ENCODE results near the gene GOLGA8B. TPM values are rescaled to one million over a fixed set of nuclear protein-coding genes. Genes with fewer than 3 reads are reported as not detected.
"Not testable (repeated sequence)": the region's sequence is repeated elsewhere in the genome, so short reads cannot be mapped to it uniquely, and the experiment has no call there.

GOLGA8B gene
- total RNA-seq, 4 donors from 2014 or later = 20.3 to 242 (median 71.6) TPM

GRCh38 chr15:34554126-34554525, 29.3 kb downstream of the GOLGA8B start:
- H3K4me1 ChIP-seq; H3K27me3 ChIP-seq; H3K27ac ChIP-seq; H3K4me3 ChIP-seq; intact Hi-C loops (cut with DNase I; ENCODE audit: low total_unique reads); H3K9me3 ChIP-seq; H3K36me3 ChIP-seq; DNase-seq: not testable (repeated sequence)

DNA sequence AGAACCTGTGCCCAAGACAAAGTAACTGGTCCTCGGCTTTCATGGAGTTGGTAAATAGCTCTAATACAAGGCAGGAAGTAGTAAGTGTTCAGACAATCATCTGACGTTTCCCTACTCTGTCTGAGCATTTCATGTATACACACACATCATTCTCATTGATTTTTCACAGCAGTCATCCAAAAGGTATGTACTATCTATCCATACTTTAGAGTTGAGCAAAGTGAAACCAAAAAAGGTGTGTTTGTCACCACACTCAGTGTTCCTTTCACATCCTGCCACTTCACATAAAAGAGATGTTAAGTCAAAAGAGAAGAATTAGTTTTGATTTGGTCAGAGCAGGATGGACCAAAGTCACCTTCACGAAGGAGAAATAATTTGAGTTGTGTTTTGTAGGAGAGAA, 33.3 kb downstream of the GOLGA8B start:
- H3K4me3 ChIP-seq; H3K4me1 ChIP-seq; intact Hi-C loops (cut with DNase I; ENCODE audit: low total_unique reads); DNase-seq; H3K36me3 ChIP-seq; H3K9me3 ChIP-seq; H3K27me3 ChIP-seq; H3K27ac ChIP-seq: not testable (repeated sequence)

- H3K4me3 ChIP-seq; H3K9me3 ChIP-seq; H3K36me3 ChIP-seq; H3K27ac ChIP-seq; intact Hi-C loops (cut with DNase I; ENCODE audit: low total_unique reads); H3K4me1 ChIP-seq; H3K27me3 ChIP-seq; DNase-seq: not testable (repeated sequence)
Measured at GRCh38 chr15:34549381-34549809, 34.1 kb downstream of the GOLGA8B start.

GRCh38 chr15:34543860-34544649, 39.4 kb downstream of the GOLGA8B start:
- H3K4me3 ChIP-seq; H3K4me1 ChIP-seq; H3K27me3 ChIP-seq; H3K36me3 ChIP-seq; H3K27ac ChIP-seq; DNase-seq; intact Hi-C loops (cut with DNase I; ENCODE audit: low total_unique reads); H3K9me3 ChIP-seq: not testable (repeated sequence)

DNA sequence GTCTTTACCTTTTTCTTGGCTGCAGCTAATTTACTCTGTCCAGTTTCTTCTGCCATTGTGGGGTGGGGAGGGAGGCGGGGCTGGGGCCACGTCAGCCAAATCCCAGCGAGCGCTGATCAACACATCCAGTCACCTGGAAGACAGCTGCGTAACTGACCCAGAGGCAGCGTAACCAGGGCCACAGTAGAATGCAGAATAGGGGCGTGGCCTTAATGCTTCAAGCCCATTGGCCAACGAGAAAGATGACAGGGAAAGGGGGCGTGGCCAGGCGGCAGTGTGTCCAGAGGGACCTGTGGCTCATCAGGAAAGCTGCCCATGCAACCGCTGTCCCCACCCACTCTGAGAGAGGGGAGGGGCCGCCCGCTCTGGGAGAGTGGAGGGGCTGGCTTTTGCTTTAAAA, 47.6 kb downstream of the GOLGA8B start:
- DNase-seq; H3K4me1 ChIP-seq; intact Hi-C loops (cut with DNase I; ENCODE audit: low total_unique reads); H3K27ac ChIP-seq; H3K9me3 ChIP-seq; H3K27me3 ChIP-seq; H3K36me3 ChIP-seq; H3K4me3 ChIP-seq: not testable (repeated sequence)

Small RNAs within 50 kb of the gene (small RNA-seq; reads per million reads assigned to genes)
- not detected for gene RF00425

Other genes with a start within 250 kb of the GOLGA8B start
- gene SLC12A6, start 245.9 kb downstream of the GOLGA8B start, total RNA-seq = 10 to 100 TPM; 16.8 to 26.9 (median 22.2) TPM
- 10 to 100 TPM; 56.9 to 78.8 (median 72.3) TPM for gene NOP10, start 240.5 kb downstream of the GOLGA8B start, total RNA-seq
- not detected for gene NUTM1, start 240.3 kb downstream of the GOLGA8B start, total RNA-seq
- gene LPCAT4, start 216.5 kb downstream of the GOLGA8B start, total RNA-seq = 10 to 100 TPM in 2 of 4 donors, 1 to 10 TPM in 2; 2.4 to 73.1 (median 7.3) TPM
- gene GOLGA8A, start 145.8 kb downstream of the GOLGA8B start, total RNA-seq = 100 to 1,000 TPM in 2 of 4 donors, 10 to 100 TPM in 2; 17.9 to 109 (median 64.2) TPM
- under 1 TPM in 1 of 4 donors, not detected in 3; 0.14 TPM for gene GJD2, start 171.3 kb upstream of the GOLGA8B start, total RNA-seq
- gene ACTC1, start 211.9 kb upstream of the GOLGA8B start, total RNA-seq = 1 to 10 TPM in 3 of 4 donors, not detected in 1; 1.0 to 3.0 (median 2.4) TPM

Data from uterus (tissue), 4 donors.